Epidermal melanocyte (primary cell): ENCODE measurements around the gene CBX4.
"Not testable (repeated sequence)": the region's sequence is repeated elsewhere in the genome, so short reads cannot be mapped to it uniquely, and the experiment has no call there.

Experiments used
- DNase-seq: peaks from one replicate; pipeline ENCODE4 v3.0.0; 2011; ENCODE audit warnings: low spot score; ENCODE audit not compliant: insufficient read length

Gene CBX4

GRCh38 chr17:79861413-79862216 lies 22.4 kb upstream of the CBX4 start:
- no peak for DNase-seq

GRCh38 chr17:79859676-79860615 lies 20.7 kb upstream of the CBX4 start:
- DNase-seq, result no peak

- DNase-seq, result no peak
Observed at GRCh38 chr17:79857095-79857494, 17.9 kb upstream of the CBX4 start.

GRCh38 chr17:79855331-79856124 lies 16.3 kb upstream of the CBX4 start:
- DNase-seq, result no peak

- DNase-seq, result no peak
Observed at GRCh38 chr17:79854080-79855060, 15.1 kb upstream of the CBX4 start.

GRCh38 chr17:79853168-79853567 lies 13.9 kb upstream of the CBX4 start:
- DNase-seq, result not testable (repeated sequence)

GRCh38 chr17:79852748-79853147 lies 13.5 kb upstream of the CBX4 start:
- no peak for DNase-seq

- no peak for DNase-seq
Observed at GRCh38 chr17:79851461-79851817, 12.2 kb upstream of the CBX4 start.

- DNase-seq, result no peak
Observed at GRCh38 chr17:79850571-79851460, 11.6 kb upstream of the CBX4 start.

GRCh38 chr17:79849953-79850352 lies 10.7 kb upstream of the CBX4 start:
- DNase-seq, result no peak

GRCh38 chr17:79848370-79848766 lies 9.1 kb upstream of the CBX4 start:
- DNase-seq, result no peak

- DNase-seq, result no peak
Observed at GRCh38 chr17:79847698-79848369, 8.6 kb upstream of the CBX4 start.

GRCh38 chr17:79845601-79845949 lies 6.3 kb upstream of the CBX4 start:
- DNase-seq, result no peak

- DNase-seq, result peak; percentile 87
Observed at GRCh38 chr17:79844869-79845600, 5.8 kb upstream of the CBX4 start.

GRCh38 chr17:79843816-79844800 lies 4.9 kb upstream of the CBX4 start:
- DNase-seq, result peak; percentile 86

GRCh38 chr17:79843474-79843815 lies 4.2 kb upstream of the CBX4 start:
- no peak for DNase-seq
